CD1c-positive myeloid dendritic cell (primary cell): ENCODE results near the gene RHOBTB3.
A peak's percentile ranks its signal among the peaks of the same experiment; 100 is the strongest.

Experiments used
- DNase-seq: peaks from one replicate; pipeline ENCODE4 v3.0.0-alpha.2; 2016; ENCODE audit errors: extremely low spot score

The RHOBTB3 gene

GRCh38 chr5:95713960-95714710, 17.0 kb upstream of the RHOBTB3 start:
- DNase-seq, result no peak

- no peak for DNase-seq
These were observed 15.2 kb upstream of the RHOBTB3 start for GRCh38 chr5:95715799-95716461.

- no peak for DNase-seq
These were observed 13.7 kb upstream of the RHOBTB3 start for GRCh38 chr5:95717439-95717838.

GRCh38 chr5:95718203-95718602, 12.9 kb upstream of the RHOBTB3 start:
- DNase-seq, result peak; percentile 17

- no peak for DNase-seq
These were observed 12.4 kb upstream of the RHOBTB3 start for GRCh38 chr5:95718738-95719137.

GRCh38 chr5:95720094-95720786, 10.9 kb upstream of the RHOBTB3 start:
- no peak for DNase-seq

GRCh38 chr5:95721582-95722295, 9.4 kb upstream of the RHOBTB3 start:
- DNase-seq, result no peak

GRCh38 chr5:95723632-95724369, 7.3 kb upstream of the RHOBTB3 start:
- DNase-seq, result no peak

GRCh38 chr5:95725071-95725820, 5.9 kb upstream of the RHOBTB3 start:
- peak; percentile 28 for DNase-seq

- DNase-seq, result no peak
These were observed 5.0 kb upstream of the RHOBTB3 start for GRCh38 chr5:95725937-95726810.

GRCh38 chr5:95726811-95727763, 4.0 kb upstream of the RHOBTB3 start:
- DNase-seq, result peak; percentile 8

GRCh38 chr5:95727764-95728191, 3.4 kb upstream of the RHOBTB3 start:
- DNase-seq, result no peak

- peak; percentile 38 for DNase-seq
These were observed 2.5 kb upstream of the RHOBTB3 start for GRCh38 chr5:95728494-95729114.

- no peak for DNase-seq
These were observed 1.8 kb upstream of the RHOBTB3 start for GRCh38 chr5:95729115-95730010.

GRCh38 chr5:95730011-95730700, 980 bp upstream of the RHOBTB3 start:
- DNase-seq, result no peak
